OCI-LY1 (cell line): ENCODE results near the gene MBNL2.

Experiments
- EZH2 ChIP-seq: fragments of 200-600 bp; sonication (generic), shearing (Covaris generic); IDR thresholded peaks from 2 replicates; pipeline ENCODE4 v1.8.0; 2017; ENCODE audit warnings: borderline replicate concordance, mixed run types, mild to moderate bottlenecking, antibody characterized with exemption, low read length, moderate library complexity, mixed read lengths
- TF ChIP-seq, protein P1 (sequence below): fragments of 200-600 bp; sonication (generic), shearing (Covaris generic); IDR thresholded peaks from 2 replicates; pipeline ENCODE4 v1.5.1; 2017; ENCODE audit warnings: mild to moderate bottlenecking, antibody characterized with exemption, low read length, moderate library complexity, mixed read lengths

GRCh38 chr13:97199451-97199850, 22.7 kb upstream of the MBNL2 start:
- TF ChIP-seq, protein P1, sequence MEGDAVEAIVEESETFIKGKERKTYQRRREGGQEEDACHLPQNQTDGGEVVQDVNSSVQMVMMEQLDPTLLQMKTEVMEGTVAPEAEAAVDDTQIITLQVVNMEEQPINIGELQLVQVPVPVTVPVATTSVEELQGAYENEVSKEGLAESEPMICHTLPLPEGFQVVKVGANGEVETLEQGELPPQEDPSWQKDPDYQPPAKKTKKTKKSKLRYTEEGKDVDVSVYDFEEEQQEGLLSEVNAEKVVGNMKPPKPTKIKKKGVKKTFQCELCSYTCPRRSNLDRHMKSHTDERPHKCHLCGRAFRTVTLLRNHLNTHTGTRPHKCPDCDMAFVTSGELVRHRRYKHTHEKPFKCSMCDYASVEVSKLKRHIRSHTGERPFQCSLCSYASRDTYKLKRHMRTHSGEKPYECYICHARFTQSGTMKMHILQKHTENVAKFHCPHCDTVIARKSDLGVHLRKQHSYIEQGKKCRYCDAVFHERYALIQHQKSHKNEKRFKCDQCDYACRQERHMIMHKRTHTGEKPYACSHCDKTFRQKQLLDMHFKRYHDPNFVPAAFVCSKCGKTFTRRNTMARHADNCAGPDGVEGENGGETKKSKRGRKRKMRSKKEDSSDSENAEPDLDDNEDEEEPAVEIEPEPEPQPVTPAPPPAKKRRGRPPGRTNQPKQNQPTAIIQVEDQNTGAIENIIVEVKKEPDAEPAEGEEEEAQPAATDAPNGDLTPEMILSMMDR: no peak
- no peak for TF ChIP-seq EZH2
